H9 (cell line): ENCODE measurements around the gene ANKRD49. TPM values are rescaled to one million over a fixed set of nuclear protein-coding genes. Genes with fewer than 3 reads are reported as not detected.

ENCODE experiments used
- DNase-seq: peaks from one replicate; pipeline ENCODE4 v3.0.0-alpha.2; 2017
- H2AFZ ChIP-seq: one replicate; pipeline ENCODE4 v1.6.1; 2013; ENCODE audit warnings: mild to moderate bottlenecking, low read length, control low read depth, moderate library complexity
- H2AK5ac ChIP-seq: 2 replicates; pipeline ENCODE4 v1.6.1; 2013; ENCODE audit warnings: low read length, control low read depth, mixed read lengths; ENCODE audit not compliant: insufficient read length
- H2BK120ac ChIP-seq: one replicate; pipeline ENCODE4 v1.6.1; 2013; ENCODE audit warnings: low read depth, mild to moderate bottlenecking, low read length, control low read depth, inconsistent platforms; ENCODE audit not compliant: poor library complexity, severe bottlenecking
- H2BK12ac ChIP-seq: 2 replicates; pipeline ENCODE4 v1.6.1; 2013; ENCODE audit warnings: low read length, control low read depth, mixed read lengths, low read depth; ENCODE audit not compliant: insufficient read length
- H2BK15ac ChIP-seq: 2 replicates; pipeline ENCODE4 v1.6.1; 2013; ENCODE audit warnings: low read depth, low read length, control low read depth
- H2BK20ac ChIP-seq: one replicate; pipeline ENCODE4 v1.6.1; 2013; ENCODE audit warnings: low read depth, mild to moderate bottlenecking, low read length, control low read depth, inconsistent platforms; ENCODE audit not compliant: poor library complexity, severe bottlenecking
- H2BK5ac ChIP-seq: 2 replicates; pipeline ENCODE4 v1.6.1; 2013; ENCODE audit warnings: low read length, control low read depth, mixed read lengths; ENCODE audit not compliant: insufficient read length
- H3K14ac ChIP-seq: 2 replicates; pipeline ENCODE4 v1.6.1; 2013; ENCODE audit warnings: low read length, control low read depth; ENCODE audit not compliant: insufficient read depth
- H3K18ac ChIP-seq: 2 replicates; pipeline ENCODE4 v1.6.1; 2013; ENCODE audit warnings: low read depth, mild to moderate bottlenecking, mixed read lengths, low read length, control low read depth; ENCODE audit not compliant: insufficient read length
- H3K23ac ChIP-seq: 2 replicates; pipeline ENCODE4 v1.6.1; 2013; ENCODE audit warnings: low read length, control low read depth, mixed read lengths, low read depth; ENCODE audit not compliant: insufficient read length
- H3K23me2 ChIP-seq: 2 replicates; pipeline ENCODE4 v1.6.1; 2013; ENCODE audit warnings: low read depth, mild to moderate bottlenecking, mixed read lengths, low read length, control low read depth; ENCODE audit not compliant: insufficient read length, poor library complexity, severe bottlenecking
- H3K27ac ChIP-seq: 2 replicates; pipeline ENCODE4 v1.5.1; 2013; ENCODE audit warnings: low read length, control low read depth, mixed read lengths, low read depth; ENCODE audit not compliant: insufficient read length
- H3K27me3 ChIP-seq: 2 replicates; pipeline ENCODE4 v1.6.1; 2013; ENCODE audit warnings: low read length, control low read depth, inconsistent platforms; ENCODE audit not compliant: insufficient read depth
- H3K4ac ChIP-seq: 2 replicates; pipeline ENCODE4 v1.6.1; 2013; ENCODE audit warnings: low read depth, mild to moderate bottlenecking, control low read depth, inconsistent platforms, low read length, moderate library complexity
- H3K4me1 ChIP-seq: 2 replicates; pipeline ENCODE4 v1.6.1; 2013; ENCODE audit warnings: low read length, control low read depth, inconsistent platforms; ENCODE audit not compliant: insufficient read depth
- H3K4me2 ChIP-seq: 2 replicates; pipeline ENCODE4 v1.6.1; 2013; ENCODE audit warnings: low read length, control low read depth, mixed read lengths; ENCODE audit not compliant: insufficient read length, insufficient read depth
- H3K56ac ChIP-seq: 2 replicates; pipeline ENCODE4 v1.6.1; 2013; ENCODE audit warnings: low read depth, mild to moderate bottlenecking, mixed read lengths, low read length, control low read depth; ENCODE audit not compliant: insufficient read length
- H3K79me1 ChIP-seq: 2 replicates; pipeline ENCODE4 v1.6.1; 2013; ENCODE audit warnings: low read depth, mild to moderate bottlenecking, moderate library complexity, low read length, control low read depth, inconsistent platforms; ENCODE audit not compliant: insufficient read depth, poor library complexity, severe bottlenecking
- H3K79me2 ChIP-seq: 2 replicates; pipeline ENCODE4 v1.6.1; 2013; ENCODE audit warnings: low read length, control low read depth, inconsistent platforms; ENCODE audit not compliant: insufficient read depth
- H3K9ac ChIP-seq: 2 replicates; pipeline ENCODE4 v1.6.1; 2013; ENCODE audit warnings: low read length, control low read depth, mixed read lengths; ENCODE audit not compliant: insufficient read length; ENCODE audit errors: extremely low read depth
- H3K9me3 ChIP-seq: one replicate; pipeline ENCODE4 v1.6.1; 2013; ENCODE audit warnings: low read depth, low read length, inconsistent platforms; ENCODE audit not compliant: control insufficient read depth
- H3T11ph ChIP-seq: one replicate; pipeline ENCODE4 v1.6.1; 2013; ENCODE audit warnings: mild to moderate bottlenecking, low read length, control low read depth, inconsistent platforms
- H4K20me1 ChIP-seq: one replicate; pipeline ENCODE4 v1.6.1; 2013; ENCODE audit not compliant: control insufficient read depth, insufficient read length, insufficient read depth
- H4K5ac ChIP-seq: 2 replicates; pipeline ENCODE4 v1.6.1; 2013; ENCODE audit warnings: low read depth, mild to moderate bottlenecking, mixed read lengths, low read length, control low read depth; ENCODE audit not compliant: insufficient read length
- H4K8ac ChIP-seq: replicated peaks from 2 replicates; pipeline ENCODE4 v1.6.1; 2013; ENCODE audit warnings: low read length, control low read depth, mixed read lengths, low read depth; ENCODE audit not compliant: insufficient read length
- H4K91ac ChIP-seq: 2 replicates; pipeline ENCODE4 v1.6.1; 2013; ENCODE audit warnings: low read depth, mild to moderate bottlenecking, moderate library complexity, mixed read lengths, low read length, control low read depth; ENCODE audit not compliant: insufficient read length
- H3K27ac Mint-ChIP-seq, 3 experiments: 2 replicates in 2 of 3; 3 replicates in 1 of 3; pipeline ENCODE4 v1.8.0; 2020 to 2021; ENCODE audit warnings: mixed read lengths in 3 of 3, mild to moderate bottlenecking in 1 of 3, moderate library complexity in 1 of 3
- H3K27me3 Mint-ChIP-seq: 2 replicates; pipeline ENCODE4 v1.8.0; 2021; ENCODE audit warnings: low read depth, mild to moderate bottlenecking, moderate library complexity, mixed read lengths
- H3K36me3 Mint-ChIP-seq, 3 experiments: 2 replicates in 2 of 3; 3 replicates in 1 of 3; pipeline ENCODE4 v1.8.0; 2020 to 2021; ENCODE audit warnings: low read depth in 3 of 3, mixed read lengths in 3 of 3; ENCODE audit not compliant: insufficient read depth in 1 of 3
- H3K4me1 Mint-ChIP-seq, 2 experiments: 2 replicates each; pipeline ENCODE4 v1.8.0; 2020; ENCODE audit warnings: mixed read lengths in 2 of 2
- H3K4me3 Mint-ChIP-seq, 2 experiments: 2 replicates in 1 of 2; 3 replicates in 1 of 2; pipeline ENCODE4 v1.8.0; 2020 to 2021; ENCODE audit warnings: mild to moderate bottlenecking in 2 of 2, mixed read lengths in 2 of 2, moderate library complexity in 1 of 2
- H3K9me3 Mint-ChIP-seq, 2 experiments: 2 replicates in 1 of 2; 3 replicates in 1 of 2; pipeline ENCODE4 v1.8.0; 2020; ENCODE audit warnings: mild to moderate bottlenecking in 2 of 2, mixed read lengths in 2 of 2, moderate library complexity in 1 of 2
- WGBS: extraction: QIAGEN DNeasy Blood & Tissue Kit; methylation state at CpG from one replicate; pipeline ENCODE4 v1.1.7; 2013; ENCODE audit warnings: missing lambda C conversion rate, low lambda C conversion rate, mixed read lengths; ENCODE audit not compliant: insufficient read length; ENCODE audit errors: extremely low coverage; 5-methylcytosine and 5-hydroxymethylcytosine counted together
- total RNA-seq: library from RNA; stranded (reverse); gene quantifications from 2 replicates; pipeline ENCODE4 v1.2.1, GENCODE V29; 2021
- TF ChIP-seq, protein P1 (sequence below): fragments of 200-600 bp; sonication (generic); conservative IDR thresholded peaks from 3 replicates; pipeline ENCODE4 v1.8.0; 2021; ENCODE audit warnings: antibody characterized with exemption, mild to moderate bottlenecking

Gene ANKRD49
- total RNA-seq, 1 experiment from 2014 or later = 13.8 TPM

- WGBS = no CpG with 5 or more reads among the region's 1 CpG
Measured at GRCh38 chr11:94486068-94486467, 7.7 kb upstream of the ANKRD49 start.

More at GRCh38 chr11:94486068-94486467, 7.7 kb upstream of the ANKRD49 start:
- Histone ChIP-seq H3K4ac (no peak overlapping the region), H3K27ac (no peak overlapping the region), H3K79me1 (no peaks in the 10 kb centered on the region), H4K20me1 (no peaks in the 10 kb centered on the region), H4K5ac (no peak overlapping the region), H3K23me2 (no peaks in the 10 kb centered on the region), H3K79me2 (no peaks in the 10 kb centered on the region), H3K23ac (no peak overlapping the region), H3K27me3 (no peaks in the 10 kb centered on the region), H4K91ac (no peak overlapping the region), H2BK12ac (no peak overlapping the region), H3K18ac (no peak overlapping the region), H2BK20ac (no peak overlapping the region), H3K9me3 (no peaks in the 10 kb centered on the region), H3T11ph (no peak overlapping the region), H3K4me2 (no peak overlapping the region), H3K4me1 (no peaks in the 10 kb centered on the region), H3K56ac (no peak overlapping the region), H3K9ac (no peak overlapping the region), H2AK5ac (no peak overlapping the region), H3K14ac (no peak overlapping the region), H2BK15ac (no peak overlapping the region), H2BK5ac (no peak overlapping the region), H2BK120ac (no peak overlapping the region), H4K8ac (no peak overlapping the region), H2AFZ (no peak overlapping the region)
- Mint-ChIP-seq H3K27me3 (no peaks in the 10 kb centered on the region), H3K9me3 (no peaks in the 10 kb centered on the region; a peak in 1 of 5 replicates), H3K4me1 (no peaks in the 10 kb centered on the region), H3K36me3 (peaks cover 27 to 81% (median 74%) of the 10 kb centered on the region in 3 experiments), H3K4me3 (no peak overlapping the region), H3K27ac (no peak overlapping the region)
- TF ChIP-seq, protein P1, sequence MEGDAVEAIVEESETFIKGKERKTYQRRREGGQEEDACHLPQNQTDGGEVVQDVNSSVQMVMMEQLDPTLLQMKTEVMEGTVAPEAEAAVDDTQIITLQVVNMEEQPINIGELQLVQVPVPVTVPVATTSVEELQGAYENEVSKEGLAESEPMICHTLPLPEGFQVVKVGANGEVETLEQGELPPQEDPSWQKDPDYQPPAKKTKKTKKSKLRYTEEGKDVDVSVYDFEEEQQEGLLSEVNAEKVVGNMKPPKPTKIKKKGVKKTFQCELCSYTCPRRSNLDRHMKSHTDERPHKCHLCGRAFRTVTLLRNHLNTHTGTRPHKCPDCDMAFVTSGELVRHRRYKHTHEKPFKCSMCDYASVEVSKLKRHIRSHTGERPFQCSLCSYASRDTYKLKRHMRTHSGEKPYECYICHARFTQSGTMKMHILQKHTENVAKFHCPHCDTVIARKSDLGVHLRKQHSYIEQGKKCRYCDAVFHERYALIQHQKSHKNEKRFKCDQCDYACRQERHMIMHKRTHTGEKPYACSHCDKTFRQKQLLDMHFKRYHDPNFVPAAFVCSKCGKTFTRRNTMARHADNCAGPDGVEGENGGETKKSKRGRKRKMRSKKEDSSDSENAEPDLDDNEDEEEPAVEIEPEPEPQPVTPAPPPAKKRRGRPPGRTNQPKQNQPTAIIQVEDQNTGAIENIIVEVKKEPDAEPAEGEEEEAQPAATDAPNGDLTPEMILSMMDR = no peak
- no peak for DNase-seq
